GM12878 (cell line): Measurements from ENCODE around the gene TPK1.

Experiments used
- MEF2B ChIP-seq: fragments of 450-650 bp; IDR thresholded peaks from 2 replicates; pipeline ENCODE4 v1.6.1; 2018; ENCODE audit warnings: mild to moderate bottlenecking, moderate library complexity; ENCODE audit not compliant: partially characterized antibody, poor library complexity, severe bottlenecking
- MXI1 ChIP-seq: fragments of 150-350 bp; IDR thresholded peaks from 2 replicates; pipeline ENCODE4 v1.6.1; 2011; ENCODE audit warnings: low read depth, mild to moderate bottlenecking, inconsistent platforms, low read length, improper control_type of control experiment
- NBN ChIP-seq: fragments of 450-650 bp; IDR thresholded peaks from 2 replicates; pipeline ENCODE4 v1.6.1; 2016
- POLR2AphosphoS5 ChIP-seq: IDR thresholded peaks from 2 replicates; pipeline ENCODE4 v1.6.1; 2011; ENCODE audit warnings: mild to moderate bottlenecking, low read length, inconsistent platforms
- SREBF2 ChIP-seq: IDR thresholded peaks from 2 replicates; pipeline ENCODE4 v1.6.1; 2012; ENCODE audit warnings: mild to moderate bottlenecking, low read length
- TF ChIP-seq, protein P1 (sequence below), 3 experiments: IDR thresholded peaks in 2 of 3; conservative IDR thresholded peaks in 1 of 3; 2 replicates each; pipeline ENCODE4 v1.5.1; 2011; ENCODE audit warnings: low read depth in 3 of 3, low read length in 3 of 3, mild to moderate bottlenecking in 3 of 3, control low read depth in 2 of 3, moderate library complexity in 2 of 3, inconsistent platforms in 1 of 3, mixed read lengths in 1 of 3; ENCODE audit not compliant: control insufficient read depth in 2 of 3, insufficient read depth in 1 of 3; ENCODE audit errors: extremely low read depth in 1 of 3

DNA sequence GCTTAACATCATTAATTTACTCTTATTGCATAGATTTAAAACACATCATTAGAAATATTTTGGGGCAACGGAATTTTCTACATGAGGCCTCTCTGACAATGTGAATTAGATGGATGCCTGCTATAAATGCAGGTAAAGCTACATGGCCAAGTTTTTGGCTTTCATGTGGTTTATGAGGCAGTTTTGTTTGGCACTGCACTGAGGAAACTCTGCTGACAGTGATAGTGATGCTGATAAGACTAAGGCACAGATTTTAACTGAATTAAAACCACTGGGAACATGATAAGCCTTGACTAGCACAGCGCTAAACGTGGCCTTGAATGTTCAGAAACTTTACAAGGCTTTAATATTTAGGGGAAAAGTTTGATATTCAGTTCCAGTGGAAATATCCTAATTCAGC, 318.1 kb downstream of the TPK1 start:
- TF ChIP-seq, protein P1, sequence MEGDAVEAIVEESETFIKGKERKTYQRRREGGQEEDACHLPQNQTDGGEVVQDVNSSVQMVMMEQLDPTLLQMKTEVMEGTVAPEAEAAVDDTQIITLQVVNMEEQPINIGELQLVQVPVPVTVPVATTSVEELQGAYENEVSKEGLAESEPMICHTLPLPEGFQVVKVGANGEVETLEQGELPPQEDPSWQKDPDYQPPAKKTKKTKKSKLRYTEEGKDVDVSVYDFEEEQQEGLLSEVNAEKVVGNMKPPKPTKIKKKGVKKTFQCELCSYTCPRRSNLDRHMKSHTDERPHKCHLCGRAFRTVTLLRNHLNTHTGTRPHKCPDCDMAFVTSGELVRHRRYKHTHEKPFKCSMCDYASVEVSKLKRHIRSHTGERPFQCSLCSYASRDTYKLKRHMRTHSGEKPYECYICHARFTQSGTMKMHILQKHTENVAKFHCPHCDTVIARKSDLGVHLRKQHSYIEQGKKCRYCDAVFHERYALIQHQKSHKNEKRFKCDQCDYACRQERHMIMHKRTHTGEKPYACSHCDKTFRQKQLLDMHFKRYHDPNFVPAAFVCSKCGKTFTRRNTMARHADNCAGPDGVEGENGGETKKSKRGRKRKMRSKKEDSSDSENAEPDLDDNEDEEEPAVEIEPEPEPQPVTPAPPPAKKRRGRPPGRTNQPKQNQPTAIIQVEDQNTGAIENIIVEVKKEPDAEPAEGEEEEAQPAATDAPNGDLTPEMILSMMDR (IDR thresholded peaks at IDR 0.05 in 2 of 3, conservative IDR thresholded peaks at IDR 0.05 in 1 of 3; ENCODE audit: control insufficient read depth in 2 of 3, extremely low read depth in 1 of 3, insufficient read depth in 1 of 3, low read depth in 3 of 3, low read length in 3 of 3), result no peak
- TF ChIP-seq MXI1 (no peak), NBN (no peak), MEF2B (no peak), POLR2AphosphoS5 (no peak), SREBF2 (no peak)
